Motor neuron (in vitro differentiated cells): ENCODE data around the gene ZNF529. TPM values are rescaled to one million over a fixed set of nuclear protein-coding genes. Genes with fewer than 3 reads are reported as not detected.

Experiments
- total RNA-seq, 8 experiments: library from RNA; unstranded; fragments of 300-600 nt; gene quantifications; 2 replicates each; pipeline versions ENCODE4 v1.2.3 to v1.2.4, GENCODE V29; 2022

ZNF529 gene
- total RNA-seq, 8 experiments from 2014 or later = 8.7 to 29.3 (median 20.1) TPM

Other genes with a start within 250 kb of the ZNF529 start
- gene ZFP14, start 194.1 kb downstream of the ZNF529 start, total RNA-seq = 10 to 100 TPM in 4 of 8 experiments, 1 to 10 TPM in 4; 2.1 to 13.8 (median 10.6) TPM
- 10 to 100 TPM in 5 of 8 experiments, 1 to 10 TPM in 3; 3.3 to 14.9 (median 12.5) TPM for gene ZFP82, start 154.6 kb downstream of the ZNF529 start, total RNA-seq
- gene ZNF566, start 83.7 kb downstream of the ZNF529 start, total RNA-seq = 10 to 100 TPM in 7 of 8 experiments, 1 to 10 TPM in 1; 9.1 to 21.9 (median 19.1) TPM
- gene ZNF260, start 45.0 kb downstream of the ZNF529 start, total RNA-seq = 10 to 100 TPM in 6 of 8 experiments, 1 to 10 TPM in 2; 7.8 to 38.1 (median 28.4) TPM
- 10 to 100 TPM in 5 of 8 experiments, 1 to 10 TPM in 2, under 1 TPM in 1; 0.45 to 40.1 (median 19.7) TPM for gene ZNF382, start 32.0 kb upstream of the ZNF529 start, total RNA-seq
- 10 to 100 TPM in 6 of 8 experiments, 1 to 10 TPM in 2; 5.2 to 15.3 (median 11.4) TPM for gene ZNF461, start 93.5 kb upstream of the ZNF529 start, total RNA-seq
- 10 to 100 TPM in 1 of 8 experiments, 1 to 10 TPM in 7; 4.3 to 10.2 (median 8.8) TPM for gene ZNF567, start 114.3 kb upstream of the ZNF529 start, total RNA-seq
- gene ZNF850, start 199.5 kb upstream of the ZNF529 start, total RNA-seq = 1 to 10 TPM in 7 of 8 experiments, under 1 TPM in 1; 0.41 to 4.2 (median 1.9) TPM